ENCODE data around the gene MSH5. TPM values are rescaled to one million over a fixed set of nuclear protein-coding genes. Genes with fewer than 3 reads are reported as not detected.

MSH5 gene
- total RNA-seq, 6 donors from 2014 or later: 7.3 to 52.4 (median 13.1) TPM

DNA sequence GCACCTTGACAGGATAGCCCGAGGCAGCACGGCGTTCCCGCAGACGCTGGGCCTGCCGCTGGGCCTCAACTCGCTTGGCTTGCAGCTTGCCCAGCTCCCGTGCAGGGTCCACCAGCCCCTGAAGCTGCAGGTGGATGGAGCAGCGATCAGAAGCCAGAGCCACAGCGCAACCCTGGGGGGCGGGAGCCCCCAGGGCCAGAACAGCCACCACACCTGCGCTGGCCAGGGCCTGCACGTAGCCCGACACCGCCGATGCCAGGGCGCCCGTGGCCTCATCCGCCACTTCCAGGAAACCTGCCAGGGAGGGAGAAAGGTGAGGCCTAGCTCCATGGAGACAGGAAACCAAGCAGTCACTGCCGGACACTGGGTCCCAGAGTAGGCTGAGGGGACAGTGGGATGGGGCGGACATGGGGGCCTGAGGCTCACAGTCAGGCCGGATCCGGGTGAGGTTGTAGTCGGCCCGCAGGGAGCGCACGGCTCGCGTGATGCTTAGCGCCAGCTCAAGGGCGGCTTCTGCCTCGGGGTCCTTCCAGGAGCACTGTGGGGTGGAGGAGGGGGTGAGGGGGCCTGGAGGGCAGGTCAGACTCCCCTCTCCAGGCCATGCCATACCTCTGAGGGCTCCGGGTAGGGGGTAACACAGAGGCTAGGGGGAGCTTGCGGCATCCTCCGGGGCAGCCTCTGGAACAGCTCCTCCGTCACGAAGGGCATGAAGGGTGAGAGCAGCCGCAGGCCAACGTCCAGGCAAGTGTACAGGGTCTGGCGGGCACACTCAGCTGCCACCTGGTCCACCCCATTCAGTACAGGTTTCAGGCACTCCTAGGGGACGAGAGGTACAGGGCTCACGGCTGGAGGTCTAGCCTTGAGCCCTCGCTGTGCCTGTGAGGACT, 39.4 kb downstream of the MSH5 start:
- peaks cover 7 to 16% (median 12%) of the 10 kb centered on the region in 4 donors for H3K4me1 ChIP-seq
- TF ChIP-seq EP300 (IDR thresholded peaks at IDR 0.05) (no peak), POLR2A (IDR thresholded peaks at IDR 0.05) (no peak), POLR2AphosphoS5 (IDR thresholded peaks at IDR 0.05) (no peak)
- TF ChIP-seq, protein P1, sequence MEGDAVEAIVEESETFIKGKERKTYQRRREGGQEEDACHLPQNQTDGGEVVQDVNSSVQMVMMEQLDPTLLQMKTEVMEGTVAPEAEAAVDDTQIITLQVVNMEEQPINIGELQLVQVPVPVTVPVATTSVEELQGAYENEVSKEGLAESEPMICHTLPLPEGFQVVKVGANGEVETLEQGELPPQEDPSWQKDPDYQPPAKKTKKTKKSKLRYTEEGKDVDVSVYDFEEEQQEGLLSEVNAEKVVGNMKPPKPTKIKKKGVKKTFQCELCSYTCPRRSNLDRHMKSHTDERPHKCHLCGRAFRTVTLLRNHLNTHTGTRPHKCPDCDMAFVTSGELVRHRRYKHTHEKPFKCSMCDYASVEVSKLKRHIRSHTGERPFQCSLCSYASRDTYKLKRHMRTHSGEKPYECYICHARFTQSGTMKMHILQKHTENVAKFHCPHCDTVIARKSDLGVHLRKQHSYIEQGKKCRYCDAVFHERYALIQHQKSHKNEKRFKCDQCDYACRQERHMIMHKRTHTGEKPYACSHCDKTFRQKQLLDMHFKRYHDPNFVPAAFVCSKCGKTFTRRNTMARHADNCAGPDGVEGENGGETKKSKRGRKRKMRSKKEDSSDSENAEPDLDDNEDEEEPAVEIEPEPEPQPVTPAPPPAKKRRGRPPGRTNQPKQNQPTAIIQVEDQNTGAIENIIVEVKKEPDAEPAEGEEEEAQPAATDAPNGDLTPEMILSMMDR (IDR thresholded peaks at IDR 0.05): no peak
- 94% methylated on average over 24 to 43 of the region's 43 CpGs for WGBS, 2 donors
- DNase-seq: peak in 1 of 2 donors; percentile 71
- no peak overlapping the region for H3K27ac ChIP-seq
- no peaks in the 10 kb centered on the region for H3K27me3 ChIP-seq
- ATAC-seq (ENCODE audit: low FRiP score in 2 of 2): no peak
- H3K36me3 ChIP-seq: peaks cover 14 to 60% (median 51%) of the 10 kb centered on the region in 4 donors
- H3K4me3 ChIP-seq: no peak overlapping the region
- no peaks in the 10 kb centered on the region for H3K9me3 ChIP-seq

DNA sequence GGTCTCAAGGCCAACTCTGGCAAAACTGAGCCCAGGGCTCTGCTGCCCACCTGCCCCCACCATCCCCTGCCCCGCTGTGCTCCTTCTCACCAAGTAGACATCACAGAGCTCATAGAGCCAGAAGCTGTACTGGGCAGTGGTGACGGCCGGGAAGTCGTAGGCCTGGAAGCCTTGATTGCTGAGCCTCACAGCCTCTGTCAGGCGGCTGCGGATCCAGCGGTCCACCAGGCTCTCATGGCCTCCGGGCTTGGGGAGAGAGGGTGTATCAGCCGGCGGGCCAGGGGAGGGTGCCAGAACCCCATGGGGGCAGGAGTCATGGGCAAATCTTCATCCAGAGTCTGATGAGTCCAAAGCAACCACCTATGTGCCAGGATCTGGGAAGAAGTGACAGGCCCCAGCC, 40.1 kb downstream of the MSH5 start:
- H3K36me3 ChIP-seq: peaks cover 18 to 67% (median 57%) of the 10 kb centered on the region in 4 donors
- DNase-seq: peak in 1 of 2 donors; percentile 66

DNA sequence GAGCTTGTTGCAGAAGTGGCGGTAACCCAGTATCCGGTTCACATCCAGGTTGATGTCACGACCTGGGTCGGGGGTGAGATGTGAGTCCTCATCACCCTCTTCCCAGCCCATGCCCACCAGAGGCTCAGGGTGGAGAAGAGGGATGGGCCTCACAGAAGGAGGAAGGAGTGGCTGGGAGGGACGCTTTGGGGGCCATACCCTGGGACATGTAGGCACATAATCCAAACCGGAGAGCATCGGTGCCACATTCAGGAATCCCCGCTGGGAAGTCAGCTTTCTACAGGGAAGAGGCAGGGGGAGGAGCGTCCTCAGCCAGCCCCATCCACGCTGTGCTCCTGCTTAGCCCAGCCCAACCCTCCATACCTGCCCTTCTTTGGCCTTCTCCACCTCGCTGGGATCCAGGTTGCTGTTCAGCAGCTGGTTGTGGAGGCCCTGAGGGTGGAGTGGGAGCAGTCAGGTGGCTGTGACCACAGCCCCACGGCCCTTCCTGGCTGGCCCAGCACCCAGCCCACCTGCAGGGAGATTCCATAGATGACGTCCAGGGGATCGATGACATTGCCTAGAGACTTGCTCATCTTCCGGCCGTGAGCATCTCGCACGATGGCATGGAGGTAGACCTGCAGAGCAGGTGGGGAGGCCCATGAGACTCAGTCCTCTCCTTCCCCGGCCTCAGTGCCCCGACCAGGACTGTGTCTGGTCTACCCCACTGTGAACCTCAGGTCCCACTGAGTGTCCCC, 40.9 kb downstream of the MSH5 start:
- Histone ChIP-seq H3K4me1 (peaks cover 7 to 16% (median 12%) of the 10 kb centered on the region in 4 donors), H3K27me3 (no peaks in the 10 kb centered on the region), H3K4me3 (no peak overlapping the region), H3K27ac (no peak overlapping the region), H3K9me3 (no peaks in the 10 kb centered on the region), H3K36me3 (peaks cover 18 to 74% (median 64%) of the 10 kb centered on the region in 4 donors)
- TF ChIP-seq POLR2AphosphoS5 (IDR thresholded peaks at IDR 0.05) (no peak), POLR2A (IDR thresholded peaks at IDR 0.05) (no peak), EP300 (IDR thresholded peaks at IDR 0.05) (no peak)
- TF ChIP-seq, protein P1 (IDR thresholded peaks at IDR 0.05): no peak
- ATAC-seq (ENCODE audit: low FRiP score in 2 of 2) (no peak), DNase-seq (no peak)
- WGBS, 2 donors: 93% methylated on average over 20 of the region's 20 CpGs; no CpG with 5 or more reads in 1 of the 2 donors

More for the DNA sequence above, 40.1 kb downstream of the MSH5 start:
- ATAC-seq (ENCODE audit: low FRiP score in 2 of 2): no peak
- TF ChIP-seq POLR2A (IDR thresholded peaks at IDR 0.05): no peak
- no peak for TF ChIP-seq EP300 (IDR thresholded peaks at IDR 0.05)
- TF ChIP-seq, protein P1 (IDR thresholded peaks at IDR 0.05): no peak
- TF ChIP-seq POLR2AphosphoS5 (IDR thresholded peaks at IDR 0.05): no peak
- H3K27ac ChIP-seq: no peak overlapping the region
- 91 to 97% methylated on average over 8 to 10 of the region's 10 CpGs for WGBS, 2 donors
- H3K4me1 ChIP-seq: peaks cover 7 to 16% (median 12%) of the 10 kb centered on the region in 4 donors
- no peaks in the 10 kb centered on the region for H3K27me3 ChIP-seq
- H3K9me3 ChIP-seq: no peaks in the 10 kb centered on the region
- H3K4me3 ChIP-seq: no peak overlapping the region

DNA sequence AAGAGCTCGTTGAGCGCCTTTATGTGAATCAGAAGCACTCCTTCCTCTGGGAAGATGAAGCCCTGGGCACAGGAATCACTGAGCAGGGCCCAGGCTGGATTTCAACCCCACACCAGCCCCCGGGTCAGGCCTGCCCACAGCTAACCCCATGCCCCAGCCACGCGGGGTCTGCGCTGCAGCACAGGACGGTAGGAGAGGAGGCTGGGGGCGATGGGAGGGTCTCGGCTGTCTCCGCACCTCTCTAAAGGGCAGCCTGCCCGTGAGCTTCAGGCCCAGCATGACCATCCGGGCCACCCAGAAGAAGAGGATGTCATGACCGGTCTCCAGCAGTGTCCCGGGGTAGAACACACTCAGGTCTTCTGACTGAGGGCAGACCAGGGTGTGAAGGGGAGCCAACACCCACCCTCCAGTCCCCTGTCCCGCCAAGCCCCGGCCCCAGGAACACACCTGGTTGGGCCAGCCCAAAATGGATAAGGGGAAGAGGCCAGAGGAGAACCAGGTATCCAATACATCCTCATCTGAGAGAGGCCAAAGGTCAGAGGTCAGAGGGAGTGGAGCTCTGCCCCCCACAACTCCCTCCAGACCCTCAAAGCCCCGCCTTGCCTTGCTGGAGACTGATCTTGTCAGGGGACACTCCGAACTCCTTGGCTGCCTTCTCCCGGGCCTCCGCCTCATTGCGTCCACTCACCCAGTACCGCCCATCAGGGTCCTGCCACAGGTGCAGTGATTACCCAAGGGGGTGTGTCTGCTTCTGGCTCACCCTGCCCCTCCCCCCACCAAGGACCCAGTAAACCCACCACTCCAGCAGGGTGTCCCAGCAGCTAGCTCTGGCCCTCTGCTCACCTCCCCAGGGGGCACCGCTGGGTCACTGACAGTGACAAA, 41.7 kb downstream of the MSH5 start:
- peaks cover 7 to 13% (median 10%) of the 10 kb centered on the region in 4 donors for H3K4me1 ChIP-seq
- no peak for TF ChIP-seq POLR2A (IDR thresholded peaks at IDR 0.05)
- TF ChIP-seq, protein P1 (IDR thresholded peaks at IDR 0.05): no peak
- TF ChIP-seq EP300 (IDR thresholded peaks at IDR 0.05): no peak
- no peak for TF ChIP-seq POLR2AphosphoS5 (IDR thresholded peaks at IDR 0.05)
- H3K27ac ChIP-seq: no peak overlapping the region
- no peak for DNase-seq
- no peaks in the 10 kb centered on the region for H3K9me3 ChIP-seq
- no peak for ATAC-seq (ENCODE audit: low FRiP score in 2 of 2)
- H3K36me3 ChIP-seq: peaks cover 18 to 77% (median 66%) of the 10 kb centered on the region in 4 donors
- 95 to 100% methylated on average over 2 to 11 of the region's 23 CpGs for WGBS, 2 donors
- no peak overlapping the region for H3K4me3 ChIP-seq
- H3K27me3 ChIP-seq: no peaks in the 10 kb centered on the region
